WTC11 (cell line): ENCODE data around the gene TRPM2. TPM values are rescaled to one million over a fixed set of nuclear protein-coding genes. Genes with fewer than 3 reads are reported as not detected.

Experiments
- ATAC-seq: fragments of 200-7000 bp; cut with Tn5 transposase; 2 replicates; pipeline ENCODE4 v1.10.0; 2021; ENCODE audit warnings: mild to moderate bottlenecking, moderate library complexity
- CTCF ChIA-PET: fragments of 300-600 bp; sonication (Branson Sonifier 250); formaldehyde crosslinking; loops from one replicate; lab custom pipeline; 2021; ENCODE audit warnings: antibody characterized with exemption; lab: Charles Lee
- POLR2A ChIA-PET: fragments of 350-600 bp; sonication (Branson Sonifier 250); formaldehyde crosslinking; loops from one replicate; lab custom pipeline; 2021; ENCODE audit warnings: antibody characterized with exemption; lab: Charles Lee
- DNase-seq: peaks from one replicate; pipeline ENCODE4 v3.0.0; 2021; ENCODE audit warnings: low spot score
- H3K27ac Mint-ChIP-seq: 2 replicates; pipeline ENCODE4 v1.8.0; 2021; ENCODE audit warnings: mixed read lengths
- H3K27me3 Mint-ChIP-seq: 2 replicates; pipeline ENCODE4 v1.8.0; 2021; ENCODE audit warnings: low read depth, mild to moderate bottlenecking, moderate library complexity, mixed read lengths
- H3K36me3 Mint-ChIP-seq: 2 replicates; pipeline ENCODE4 v1.8.0; 2021; ENCODE audit warnings: mixed read lengths
- H3K4me1 Mint-ChIP-seq: 2 replicates; pipeline ENCODE4 v1.8.0; 2022; ENCODE audit warnings: mixed read lengths
- H3K4me3 Mint-ChIP-seq: 2 replicates; pipeline ENCODE4 v1.8.0; 2021; ENCODE audit warnings: mild to moderate bottlenecking, moderate library complexity, mixed read lengths
- H3K9me3 Mint-ChIP-seq: 2 replicates; pipeline ENCODE4 v1.8.0; 2021; ENCODE audit warnings: mixed read lengths
- ARID4B ChIP-seq: sonication (generic); formaldehyde crosslinking; IDR thresholded peaks from 2 replicates; pipeline ENCODE4 v1.8.0; 2023; ENCODE audit warnings: missing genetic modification reagents, mild to moderate bottlenecking, borderline replicate concordance
- CREB1 ChIP-seq: sonication (generic); formaldehyde crosslinking; IDR thresholded peaks from 2 replicates; pipeline ENCODE4 v1.8.0; 2023; ENCODE audit warnings: mild to moderate bottlenecking, missing genetic modification reagents
- ELF4 ChIP-seq: sonication (generic); formaldehyde crosslinking; IDR thresholded peaks from 2 replicates; pipeline ENCODE4 v1.8.1; 2022; ENCODE audit warnings: low read depth, mild to moderate bottlenecking, moderate library complexity, missing genetic modification reagents
- EMX1 ChIP-seq: fragments of 250-450 bp; sonication (Bioruptor Pico); IDR thresholded peaks from 2 replicates; pipeline ENCODE4 v1.8.0; 2021; ENCODE audit warnings: mild to moderate bottlenecking
- HMGXB4 ChIP-seq: sonication (generic); formaldehyde crosslinking; IDR thresholded peaks from 2 replicates; pipeline ENCODE4 v1.8.1; 2023; ENCODE audit warnings: mild to moderate bottlenecking, moderate library complexity, missing genetic modification reagents
- OVOL2 ChIP-seq: fragments of 250-450 bp; sonication (Bioruptor Pico); IDR thresholded peaks from 2 replicates; pipeline ENCODE4 v1.9.0; 2021; ENCODE audit warnings: mild to moderate bottlenecking, borderline replicate concordance
- SOX15 ChIP-seq: fragments of 250-450 bp; sonication (Bioruptor Pico); IDR thresholded peaks from 2 replicates; pipeline ENCODE4 v1.9.0; 2021; ENCODE audit warnings: mild to moderate bottlenecking
- STAT6 ChIP-seq: sonication (generic); formaldehyde crosslinking; conservative IDR thresholded peaks from 2 replicates; pipeline ENCODE4 v1.8.1; 2023; ENCODE audit warnings: mild to moderate bottlenecking, low read depth, missing genetic modification reagents, moderate library complexity
- USF2 ChIP-seq: sonication (generic); formaldehyde crosslinking; IDR thresholded peaks from 2 replicates; pipeline ENCODE4 v1.8.1; 2023; ENCODE audit warnings: mild to moderate bottlenecking, missing genetic modification reagents, moderate library complexity
- ZBTB43 ChIP-seq: sonication (generic); formaldehyde crosslinking; IDR thresholded peaks from 2 replicates; pipeline ENCODE4 v1.8.1; 2023; ENCODE audit warnings: mild to moderate bottlenecking, missing genetic modification reagents
- ZNF121 ChIP-seq: sonication (generic); formaldehyde crosslinking; IDR thresholded peaks from 2 replicates; pipeline ENCODE4 v1.8.0; 2023; ENCODE audit warnings: missing genetic modification reagents
- ZNF281 ChIP-seq: sonication (generic); formaldehyde crosslinking; IDR thresholded peaks from 2 replicates; pipeline ENCODE4 v1.8.0; 2023; ENCODE audit warnings: mild to moderate bottlenecking, missing genetic modification reagents
- total RNA-seq: library from RNA; stranded (reverse); gene quantifications from 3 replicates; pipeline ENCODE4 v1.2.3, GENCODE V29; 2021

Gene TRPM2
- total RNA-seq, 1 experiment from 2014 or later = 0.92 TPM

GRCh38 chr21:44370027-44370735, 16.8 kb downstream of the TRPM2 start:
- peak; percentile 66 for TF ChIP-seq USF2
- TF ChIP-seq OVOL2 = no peak
- peaks cover 36% of the 10 kb centered on the region for H3K27me3 Mint-ChIP-seq
- DNase-seq (peak; percentile 71), ATAC-seq (peak; percentile 75)
- peaks cover 5% of the 10 kb centered on the region for H3K36me3 Mint-ChIP-seq
- CTCF ChIA-PET = interaction anchor here (1.4 to 2.8 kb wide), 5 partner anchors 10 to 110 kb away, joined by 3 to 17 read pairs (median 5); partner anchors contain the start of gene CFAP410
- peaks cover 10% of the 10 kb centered on the region; the same call in 1 of the 2 replicates for H3K4me1 Mint-ChIP-seq
- H3K4me3 Mint-ChIP-seq = peak overlapping the region; percentile 50
- POLR2A ChIA-PET = interaction anchor here (0.6 kb wide), 1 partner anchor 24 kb away, joined by 3 read pairs; no protein-coding TSS in a partner anchor
- peaks cover 20% of the 10 kb centered on the region for H3K9me3 Mint-ChIP-seq
- H3K27ac Mint-ChIP-seq = no peak overlapping the region

GRCh38 chr21:44370786-44371410, 17.5 kb downstream of the TRPM2 start:
- H3K36me3 Mint-ChIP-seq = peaks cover 11% of the 10 kb centered on the region
- no peak for DNase-seq
- H3K9me3 Mint-ChIP-seq = peaks cover 27% of the 10 kb centered on the region
- POLR2A ChIA-PET = no interaction called here
- peaks cover 10% of the 10 kb centered on the region; the same call in 1 of the 2 replicates for H3K4me1 Mint-ChIP-seq
- H3K4me3 Mint-ChIP-seq = peak overlapping the region; percentile 51
- TF ChIP-seq ZNF121 (no peak), ELF4 (no peak), CREB1 (CRISPR knock-in tag) (no peak), SOX15 (CRISPR knock-in tag) (no peak), ZNF281 (CRISPR knock-in tag) (no peak), ARID4B (CRISPR knock-in tag) (no peak), HMGXB4 (CRISPR knock-in tag) (no peak)
- TF ChIP-seq, all 79 proteins: peak for 0
- CTCF ChIA-PET = interaction anchor here (2.8 kb wide), 1 partner anchor 109 kb away, joined by 17 read pairs; no protein-coding TSS in a partner anchor
- Mint-ChIP-seq H3K27ac (no peak overlapping the region), H3K27me3 (peaks cover 40% of the 10 kb centered on the region)
- no peak for ATAC-seq

- POLR2A ChIA-PET = no interaction called here
- no peak for ATAC-seq
- H3K4me3 Mint-ChIP-seq = no peak overlapping the region
- peaks cover 39% of the 10 kb centered on the region for H3K27me3 Mint-ChIP-seq
- CTCF ChIA-PET = no interaction called here
- peaks cover 28% of the 10 kb centered on the region for H3K9me3 Mint-ChIP-seq
- no peak for DNase-seq
- peaks cover 10% of the 10 kb centered on the region; the same call in 1 of the 2 replicates for H3K4me1 Mint-ChIP-seq
- H3K27ac Mint-ChIP-seq = no peak overlapping the region
- H3K36me3 Mint-ChIP-seq = peaks cover 11% of the 10 kb centered on the region
- no peak for TF ChIP-seq STAT6 (CRISPR knock-in tag)
- no peak for TF ChIP-seq EMX1
- TF ChIP-seq ZBTB43 (CRISPR knock-in tag) = no peak
- no peak for TF ChIP-seq ZNF281 (CRISPR knock-in tag)
These were observed 18.2 kb downstream of the TRPM2 start for GRCh38 chr21:44371596-44371995.
